GM19099 (cell line): ENCODE data around the gene ME3.

Experiments used
- POLR2A ChIP-seq: IDR thresholded peaks from 3 replicates; pipeline ENCODE4 v1.6.1; 2011; ENCODE audit warnings: low read depth; ENCODE audit not compliant: insufficient read length; ENCODE audit errors: extremely low read depth

ME3 gene

DNA sequence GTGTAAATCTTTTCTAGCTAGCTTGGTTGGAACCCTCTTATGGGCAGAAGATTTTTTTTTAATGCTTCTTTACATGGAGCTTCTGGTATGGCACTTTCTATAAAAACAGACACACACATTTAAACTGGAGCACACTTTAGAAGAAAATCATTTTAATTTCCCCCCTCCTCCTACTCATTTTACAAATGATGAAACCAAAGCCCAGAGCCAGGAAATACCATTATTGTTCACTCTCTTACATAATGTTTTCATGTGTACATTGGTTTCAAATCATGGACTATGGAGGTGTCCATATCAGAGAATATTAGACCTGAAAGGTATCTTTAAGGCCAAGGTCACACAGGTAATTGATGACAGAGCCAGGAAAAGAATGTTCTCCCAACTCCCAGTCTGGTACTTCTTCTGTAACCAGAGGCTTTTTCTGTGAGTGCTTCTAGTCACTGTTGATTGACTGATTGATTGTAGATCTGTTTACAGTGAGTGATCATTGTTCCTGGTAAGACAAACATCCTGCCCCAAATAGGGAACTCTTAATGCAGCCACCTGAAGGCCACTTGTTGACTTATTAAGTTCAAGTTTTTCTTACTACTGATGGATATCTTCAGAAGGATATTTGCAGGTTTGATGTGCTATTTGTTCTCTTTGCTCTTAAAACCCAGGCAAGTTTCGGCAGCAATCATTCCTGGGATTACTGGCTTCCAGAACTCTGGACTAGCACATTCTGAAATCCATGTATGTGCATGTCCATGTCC, 26.8 kb upstream of the ME3 start:
- no peak for TF ChIP-seq POLR2A

DNA sequence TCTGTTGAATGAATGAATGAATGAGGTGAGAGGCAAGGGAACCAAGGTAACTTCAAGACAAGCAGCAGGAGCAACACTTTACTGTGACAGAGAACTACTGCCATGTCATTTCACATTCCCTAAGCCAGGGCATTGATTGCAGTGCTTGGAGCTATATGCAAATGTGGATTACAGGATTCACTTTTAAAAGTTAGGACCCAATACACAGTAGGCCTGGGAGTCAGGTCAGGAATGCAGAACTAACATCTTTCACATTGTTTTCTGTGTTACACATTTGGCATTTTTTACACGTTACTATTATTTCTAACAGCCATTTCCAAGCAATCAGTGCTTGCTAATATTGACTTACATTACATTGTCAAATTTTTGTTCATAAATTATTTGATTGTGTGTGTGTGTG, 26.2 kb upstream of the ME3 start:
- TF ChIP-seq POLR2A: no peak

DNA sequence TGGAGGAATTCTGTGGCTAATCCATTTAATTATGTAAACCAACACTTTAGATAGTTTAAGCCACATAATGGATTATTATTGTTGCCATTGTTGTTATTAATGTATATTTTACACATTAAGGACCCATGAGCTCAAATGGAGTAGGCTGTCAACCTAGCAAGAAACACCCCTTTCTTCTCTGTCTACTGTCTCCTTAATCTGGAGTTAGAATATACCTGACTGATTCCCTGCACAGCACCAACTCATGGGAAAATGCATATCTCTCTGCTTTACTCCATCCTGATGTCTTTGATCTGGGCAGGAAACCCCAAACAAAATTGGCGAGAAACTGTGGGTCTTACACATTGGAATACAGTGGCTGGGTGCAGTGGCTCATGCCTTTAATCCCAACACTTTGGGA, 24.0 kb upstream of the ME3 start:
- no peak for TF ChIP-seq POLR2A

DNA sequence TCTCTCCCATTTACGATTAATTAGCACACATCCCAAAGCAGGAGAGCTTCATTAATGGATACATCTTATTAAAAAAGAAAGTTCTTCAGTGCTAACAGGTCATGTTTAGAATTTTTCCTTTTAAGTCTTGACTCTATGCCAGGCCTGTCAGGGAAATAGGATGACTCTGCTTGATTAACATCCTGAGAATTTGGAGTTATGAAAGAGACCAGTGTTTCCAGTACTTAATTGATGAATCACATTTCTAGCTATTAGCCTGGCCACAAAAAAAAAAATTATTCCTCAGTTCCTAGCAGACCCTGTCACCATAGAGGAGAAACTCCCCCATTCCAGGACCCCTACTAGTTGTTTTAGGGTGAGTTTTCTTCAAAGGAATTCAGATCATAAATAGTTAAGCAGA, 23.6 kb upstream of the ME3 start:
- no peak for TF ChIP-seq POLR2A

DNA sequence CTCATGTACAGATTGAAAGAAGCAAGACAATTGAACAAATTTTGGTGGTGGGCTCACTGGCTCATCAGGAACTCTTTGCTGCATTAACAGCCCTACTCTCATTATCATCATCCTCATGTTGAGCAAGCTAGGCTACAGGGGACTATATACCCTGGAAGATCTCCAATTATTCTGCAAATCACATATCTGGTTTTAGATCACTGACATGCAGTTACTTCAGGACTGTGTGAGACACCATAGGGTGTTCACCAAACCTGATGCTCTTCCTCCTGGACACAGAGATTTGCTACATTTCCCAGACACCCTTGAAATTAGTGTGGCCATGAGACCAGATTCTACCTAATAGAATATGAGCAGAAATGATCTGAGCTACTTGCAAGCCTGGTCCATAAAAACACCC, 23.0 kb upstream of the ME3 start:
- TF ChIP-seq POLR2A: no peak

DNA sequence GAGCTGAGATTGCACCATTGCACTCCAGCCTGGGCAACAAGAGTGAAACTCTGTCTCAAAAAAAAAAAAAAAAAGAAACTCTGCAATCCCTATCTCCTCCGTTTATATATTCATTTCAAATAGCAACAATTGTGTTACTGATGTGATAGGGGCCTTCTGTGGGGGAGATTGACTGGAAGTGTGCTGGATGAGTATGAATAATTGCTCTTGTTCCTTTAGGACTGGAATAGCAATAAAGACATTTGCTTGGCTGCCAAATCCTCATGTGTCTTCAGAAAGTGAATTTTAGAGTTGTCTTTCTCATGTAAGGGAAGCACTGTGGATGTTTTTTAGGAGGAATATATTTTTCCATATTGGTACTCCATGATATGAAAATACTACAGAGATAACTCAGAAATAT, 21.1 kb upstream of the ME3 start:
- TF ChIP-seq POLR2A: no peak

DNA sequence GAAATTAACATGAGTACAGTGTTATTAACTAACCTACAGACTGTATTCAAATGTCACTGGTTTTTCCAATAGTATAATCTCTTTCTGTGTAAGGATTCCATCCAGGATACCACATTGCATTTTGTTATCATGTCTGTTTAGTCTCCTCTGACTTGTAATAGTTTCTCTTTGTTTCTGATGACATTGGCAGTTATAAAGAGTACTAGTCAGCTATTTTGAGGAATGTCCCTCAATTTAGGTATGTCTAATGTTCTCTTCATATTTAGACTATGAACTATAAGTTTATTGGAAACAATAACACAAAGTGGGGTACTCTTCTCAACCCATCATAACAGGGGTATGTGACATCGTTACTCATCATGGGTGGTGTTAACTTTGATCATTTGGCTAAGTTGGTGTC, 20.3 kb upstream of the ME3 start:
- no peak for TF ChIP-seq POLR2A

DNA sequence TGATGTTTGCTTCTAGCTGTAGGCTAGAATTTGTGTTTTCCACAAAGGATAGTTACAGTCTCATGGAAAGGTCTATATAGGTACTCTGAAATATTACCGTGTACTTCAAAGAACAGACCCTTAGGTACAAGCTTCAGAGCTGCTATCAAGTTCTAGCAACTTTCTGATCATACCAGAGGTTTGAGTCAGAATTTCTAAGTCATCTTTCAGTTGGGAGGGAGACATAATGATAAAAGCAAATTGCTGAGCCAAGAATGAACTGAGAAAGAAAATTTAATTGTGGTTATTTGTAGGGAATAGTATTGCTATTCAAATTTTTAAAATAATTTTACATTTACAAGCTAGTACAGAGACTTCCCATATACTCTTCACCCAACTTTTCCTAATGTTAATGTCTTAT, 19.9 kb upstream of the ME3 start:
- TF ChIP-seq POLR2A: no peak

DNA sequence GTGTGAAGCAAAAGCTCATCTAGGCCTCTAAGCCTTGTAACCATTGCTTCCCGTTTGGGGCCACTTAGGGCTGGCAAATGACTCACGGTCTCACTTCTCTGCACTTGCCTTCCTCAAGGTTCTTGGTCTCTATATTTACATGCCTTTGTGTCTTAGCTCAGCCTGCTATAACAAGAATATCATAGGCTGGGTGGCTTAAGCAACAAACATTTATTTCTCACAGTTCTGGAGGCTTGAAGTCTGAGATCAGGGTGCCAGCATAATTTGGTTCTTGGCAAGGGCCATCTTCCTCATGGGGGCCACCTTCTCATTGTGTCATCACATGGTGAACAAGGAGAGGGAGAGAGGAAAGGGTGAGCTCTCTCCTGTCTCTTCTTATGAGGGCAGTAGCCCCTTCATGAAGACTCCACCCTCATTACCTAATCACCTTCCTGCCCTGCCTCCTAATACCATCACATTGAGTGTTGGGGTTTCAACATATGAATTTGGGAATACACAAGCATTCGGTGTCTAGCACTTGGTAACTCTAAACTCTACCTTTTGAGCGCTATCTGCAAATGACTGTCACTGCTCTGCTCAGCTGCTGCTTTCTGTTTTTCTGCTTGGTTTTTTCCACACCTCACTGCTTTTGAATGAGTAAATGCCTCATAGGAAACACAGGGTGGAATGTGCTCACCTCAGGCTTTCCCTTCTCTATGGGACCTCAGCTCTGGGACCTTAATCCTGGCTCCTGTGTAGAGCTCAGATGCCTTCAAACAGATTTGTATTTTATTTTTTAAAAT, 16.2 kb upstream of the ME3 start:
- TF ChIP-seq POLR2A: no peak

DNA sequence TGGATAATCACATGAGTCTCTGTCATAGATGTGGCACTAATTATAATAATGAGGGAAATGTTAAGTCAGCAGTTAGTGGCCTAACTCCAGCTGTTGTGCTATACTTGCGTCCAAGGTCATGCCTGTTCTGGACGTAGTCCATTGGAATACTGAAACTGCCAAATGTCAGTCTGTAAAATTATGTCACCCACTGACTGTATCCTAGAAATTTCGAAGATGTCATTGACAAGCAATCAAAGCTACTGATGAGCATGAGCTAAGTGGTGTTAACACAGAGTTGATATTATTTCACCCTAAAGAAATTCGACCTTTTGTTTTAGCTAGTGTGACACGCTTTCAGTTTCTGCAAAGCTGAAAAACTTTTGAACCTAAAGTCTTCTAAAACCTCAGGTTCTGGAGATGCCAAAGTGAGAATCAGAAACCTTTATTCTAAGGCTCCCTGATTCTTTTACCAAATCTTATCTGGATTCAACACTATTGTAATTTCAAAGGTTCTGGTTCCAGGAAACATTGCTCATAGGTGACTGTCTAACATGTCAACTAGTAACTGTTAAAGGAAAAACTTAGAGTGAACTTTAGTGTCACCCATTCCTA, 14.9 kb upstream of the ME3 start:
- no peak for TF ChIP-seq POLR2A

DNA sequence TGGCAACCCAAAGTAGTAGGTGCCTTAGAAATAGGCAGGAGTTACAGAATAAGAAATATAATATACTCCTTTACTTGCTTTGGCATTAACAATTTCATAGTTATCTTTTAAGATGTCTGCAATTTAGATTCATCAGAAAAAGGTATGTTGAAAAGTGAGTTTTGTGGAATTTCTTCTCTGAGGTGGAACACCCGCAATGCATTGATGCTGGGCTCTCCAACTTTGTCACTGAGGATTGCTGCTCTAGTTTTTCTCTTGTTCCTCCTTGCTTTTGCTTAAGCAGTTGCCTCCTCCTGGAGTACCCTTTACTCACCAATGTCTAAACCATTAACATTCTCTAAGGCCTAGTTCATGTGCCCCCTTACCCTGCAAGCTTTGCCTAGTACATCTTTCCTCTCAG, 14.1 kb upstream of the ME3 start:
- TF ChIP-seq POLR2A: no peak

DNA sequence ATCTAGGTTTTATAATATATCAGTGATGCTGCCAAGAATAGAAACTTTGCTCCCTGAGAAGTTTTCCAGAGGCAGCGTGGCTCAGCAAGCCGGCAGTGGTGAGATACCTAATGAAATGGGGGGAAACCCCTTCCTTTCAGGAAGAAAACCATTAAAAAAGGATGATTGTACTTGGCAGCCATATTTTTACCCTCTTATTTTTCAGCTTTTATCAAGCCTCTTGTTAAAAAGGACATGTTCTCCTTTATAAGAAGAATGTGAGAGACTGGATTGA, 9.0 kb upstream of the ME3 start:
- TF ChIP-seq POLR2A: no peak

DNA sequence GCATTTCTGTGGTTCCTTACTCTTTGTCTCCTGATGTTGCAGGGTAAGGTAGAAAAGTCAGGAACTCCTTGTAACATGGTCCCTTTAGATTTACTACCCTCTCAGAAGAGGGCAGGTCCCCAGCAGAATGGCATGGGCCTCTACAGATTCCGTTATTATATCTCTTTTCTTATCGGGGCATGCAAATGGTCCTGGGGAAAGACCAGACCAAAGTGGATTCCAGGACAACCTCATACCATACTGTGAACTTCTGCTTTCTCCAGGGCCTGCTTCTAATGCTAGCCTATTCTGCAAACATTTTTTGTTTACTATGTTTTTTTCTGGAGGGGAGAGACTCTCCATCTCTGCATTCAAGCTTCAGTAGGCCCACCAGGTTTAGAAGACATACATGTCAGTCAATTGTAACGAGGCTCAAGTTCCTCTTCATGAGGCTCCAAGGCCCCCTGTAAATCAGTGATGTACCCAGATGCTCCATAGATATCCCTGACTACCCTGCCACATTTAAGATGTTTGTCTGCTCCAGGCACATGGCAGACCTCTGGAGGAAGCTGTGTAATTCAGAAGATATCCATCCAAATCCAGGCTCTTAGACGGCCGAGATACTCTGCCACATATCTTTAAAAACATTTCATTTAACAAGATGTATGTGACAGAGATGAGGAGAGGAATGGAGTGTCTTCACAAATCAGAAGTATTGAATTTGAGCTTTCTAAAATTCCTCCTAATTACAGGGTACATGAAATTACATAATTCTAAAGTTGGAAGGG, 8.5 kb upstream of the ME3 start:
- no peak for TF ChIP-seq POLR2A

DNA sequence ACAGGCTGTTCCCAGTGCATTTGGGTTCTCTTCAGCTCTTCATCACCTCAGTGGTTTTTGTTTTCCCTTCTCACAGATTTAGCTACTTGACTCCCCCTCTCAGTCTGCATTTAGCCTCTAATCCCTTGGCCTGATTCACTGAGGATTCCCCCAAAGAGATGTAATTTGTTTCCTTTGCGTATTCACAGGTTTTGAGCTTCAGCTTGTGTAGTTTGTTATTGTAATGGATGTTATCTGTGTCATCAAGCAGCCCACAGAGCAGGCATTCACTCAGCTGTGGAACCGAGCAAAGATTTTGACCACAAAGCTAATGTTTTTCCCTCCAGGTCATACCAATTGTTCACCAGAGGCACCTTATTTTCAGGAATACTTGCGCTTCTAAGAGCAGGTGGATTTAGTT, 6.4 kb upstream of the ME3 start:
- TF ChIP-seq POLR2A: no peak

DNA sequence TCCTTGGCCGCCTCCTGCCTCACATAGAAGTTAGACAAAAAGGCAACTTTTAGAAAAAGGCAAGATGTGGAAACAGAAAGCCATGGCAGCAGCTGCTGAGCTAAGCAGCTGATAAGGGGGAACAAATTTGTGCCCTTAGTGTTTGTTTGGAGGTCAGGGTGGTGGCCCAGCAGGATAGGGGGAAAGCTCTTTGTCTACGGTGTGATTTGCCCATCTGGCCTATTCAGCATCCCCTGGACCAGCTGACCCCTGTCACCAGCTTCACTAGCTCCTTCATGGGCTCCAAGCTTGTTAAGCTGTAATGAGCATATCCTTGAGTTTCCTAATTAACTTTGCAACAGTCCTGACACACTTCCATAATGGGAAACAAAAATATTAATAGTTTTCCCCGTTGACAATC, 5.9 kb upstream of the ME3 start:
- TF ChIP-seq POLR2A: no peak

DNA sequence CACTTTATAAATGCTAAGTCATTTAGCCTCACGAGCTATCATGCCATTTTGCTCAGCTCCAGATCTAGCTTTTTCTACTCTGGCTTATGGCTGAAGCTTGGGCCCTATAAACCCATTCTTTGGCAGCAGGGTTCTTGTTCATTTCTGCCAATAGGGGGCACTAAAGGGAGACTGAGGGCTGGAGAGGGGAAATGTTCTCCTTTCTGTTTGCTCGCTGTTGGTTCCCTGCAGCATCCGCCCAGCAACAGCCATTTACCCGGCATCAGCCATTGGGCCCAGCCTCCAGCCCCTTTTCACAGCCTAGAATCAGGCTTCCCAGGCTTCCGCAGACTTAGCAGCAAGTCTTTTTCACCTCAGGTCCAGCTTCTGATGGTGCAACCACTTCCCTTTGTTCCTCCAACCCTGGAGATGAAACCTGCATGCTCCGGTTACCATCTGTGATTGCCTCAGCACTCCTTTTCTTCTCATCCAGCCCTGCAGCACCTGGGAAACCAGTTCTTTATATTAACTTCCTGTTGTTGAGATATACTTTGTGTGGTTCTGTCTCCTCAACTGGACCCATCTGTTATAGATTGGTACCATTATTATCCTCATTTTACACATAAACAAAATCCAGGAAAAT, 4.2 kb upstream of the ME3 start:
- no peak for TF ChIP-seq POLR2A

DNA sequence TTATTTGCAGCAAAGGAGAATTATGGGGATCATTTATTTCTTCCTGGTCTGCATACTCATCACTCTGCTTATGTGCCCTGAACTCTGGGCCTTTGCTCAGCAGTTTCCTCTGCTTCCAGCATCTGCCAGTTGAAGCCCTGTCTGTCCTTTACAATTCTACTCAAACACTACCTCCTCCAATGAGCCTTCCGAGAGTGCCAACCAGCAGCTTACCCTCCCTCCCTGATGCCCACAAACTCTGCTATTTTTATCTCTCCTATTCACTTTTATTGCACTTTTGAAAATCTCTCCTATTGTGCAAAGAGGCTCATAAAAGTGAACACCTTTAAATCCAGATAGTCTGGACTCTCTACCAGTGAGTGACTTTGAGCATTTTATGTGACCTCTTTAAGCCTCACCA, 3.6 kb upstream of the ME3 start:
- no peak for TF ChIP-seq POLR2A
